Transverse colon (tissue), 4 donors: Measurements from ENCODE around the gene PCDHGA9. TPM values are rescaled to one million over a fixed set of nuclear protein-coding genes. Genes with fewer than 3 reads are reported as not detected.
"Not testable (repeated sequence)": the region's sequence is repeated elsewhere in the genome, so short reads cannot be mapped to it uniquely, and the experiment has no call there.

Experiments used
- DNase-seq: peaks from one replicate; pipeline ENCODE4 v3.0.0-alpha.2; 2019
- H3K27ac ChIP-seq, 4 donors: fragments of 200-600 bp; sonication (generic); 2 replicates each; pipeline ENCODE4 v1.5.1; 2016 to 2018; ENCODE audit warnings: inconsistent platforms in 4 of 4
- H3K27me3 ChIP-seq: fragments of 200-600 bp; sonication (generic); 2 replicates; pipeline ENCODE4 v1.5.1; 2017; ENCODE audit warnings: inconsistent platforms
- H3K36me3 ChIP-seq, 4 donors: fragments of 200-600 bp; sonication (generic); 2 replicates each; pipeline ENCODE4 v1.5.1; 2017 to 2019; ENCODE audit warnings: inconsistent platforms in 4 of 4
- H3K4me1 ChIP-seq, 4 donors: fragments of 200-600 bp; sonication (generic); 2 replicates each; pipeline ENCODE4 v1.5.1; 2017 to 2020; ENCODE audit warnings: inconsistent platforms in 4 of 4
- H3K4me3 ChIP-seq, 4 donors: fragments of 200-600 bp; sonication (generic); 1 replicate in 1 of 4; 2 replicates in 3 of 4; pipeline versions ENCODE4 v1.5.1 to v1.6.1; 2017 to 2019; ENCODE audit warnings: inconsistent platforms in 4 of 4
- H3K9me3 ChIP-seq, 2 donors: fragments of 200-600 bp; sonication (generic); 2 replicates each; pipeline ENCODE4 v1.5.1; 2017 to 2019; ENCODE audit warnings: inconsistent platforms in 2 of 2
- EP300 ChIP-seq: sonication (generic); formaldehyde crosslinking; IDR thresholded peaks from one replicate; pipeline ENCODE4 v1.6.1; 2017; ENCODE audit warnings: antibody characterized with exemption, low read depth
- POLR2A ChIP-seq: fragments of 450-650 bp; IDR thresholded peaks from one replicate; pipeline ENCODE4 v1.6.1; 2016; ENCODE audit warnings: antibody characterized with exemption, mild to moderate bottlenecking, moderate library complexity
- POLR2AphosphoS5 ChIP-seq, 3 donors: sonication (generic); formaldehyde crosslinking; IDR thresholded peaks; one replicate each; pipeline ENCODE4 v1.6.1; 2016; ENCODE audit warnings: antibody characterized with exemption in 3 of 3
- WGBS, 2 donors: methylation state at CpG; one replicate each; pipeline ENCODE4 v1.1.5; 2018; ENCODE audit warnings: low coverage in 1 of 2; 5-methylcytosine and 5-hydroxymethylcytosine counted together
- in situ Hi-C, 4 donors: fragments of 200-750 bp; cut with MboI; loops; one replicate each; pipeline versions ENCODE4 v1.15.0 to v1.15.1; 2017; ENCODE audit warnings: low sequenced_read_pairs in 3 of 4, low pct_ligation_motif_present in 1 of 4, low pct_unique_long_range_greater_than_20kb in 1 of 4
- intact Hi-C: fragments of 100-400 bp; cut with DNase I; formaldehyde crosslinking; loops from one replicate; pipeline ENCODE4 v1.15.1; 2023; ENCODE audit warnings: low total_unique reads
- total RNA-seq, 4 donors: library from RNA; depleted of rRNA; stranded (reverse); fragments of >200 nt; gene quantifications; one replicate each; pipeline ENCODE4 v1.1.0, GENCODE V29; 2016
- TF ChIP-seq, protein P1 (sequence below), 5 experiments: fragments of 200-600 bp in 3 of 5; fragments of 450-650 bp in 2 of 5; sonication (generic) in 3 of 5; IDR thresholded peaks; 1 replicate in 2 of 5; 2 replicates in 3 of 5; pipeline ENCODE4 v1.5.1; 2016 to 2017; ENCODE audit warnings: antibody characterized with exemption in 5 of 5, inconsistent platforms in 3 of 5, mild to moderate bottlenecking in 2 of 5, moderate library complexity in 1 of 5

The PCDHGA9 gene
- total RNA-seq, 4 donors from 2014 or later: 1.2 to 4.6 (median 3.4) TPM

DNA sequence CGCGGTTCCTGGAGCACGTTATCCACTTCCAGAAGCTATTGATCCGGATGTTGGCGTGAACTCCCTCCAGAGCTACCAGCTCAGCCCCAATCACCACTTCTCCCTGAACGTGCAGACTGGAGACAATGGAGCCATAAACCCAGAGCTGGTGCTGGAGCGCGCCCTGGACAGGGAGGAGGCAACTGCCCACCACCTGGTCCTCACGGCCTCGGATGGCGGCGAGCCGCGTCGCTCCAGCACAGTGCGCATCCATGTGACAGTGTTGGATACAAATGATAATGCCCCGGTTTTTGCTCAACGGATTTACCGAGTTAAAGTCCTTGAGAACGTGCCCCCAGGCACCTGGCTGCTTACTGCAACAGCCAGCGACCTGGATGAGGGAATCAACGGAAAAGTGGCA is 809 bp downstream of the PCDHGA9 start:
- Histone ChIP-seq H3K27ac (no peak overlapping the region), H3K9me3 (peaks cover 54 to 99% of the 10 kb centered on the region in 2 donors), H3K36me3 (no peaks in the 10 kb centered on the region), H3K27me3 (peaks cover 28% of the 10 kb centered on the region), H3K4me3 (peak overlapping the region in 1 of 4 donors; percentile 32), H3K4me1 (no peaks in the 10 kb centered on the region)
- TF ChIP-seq POLR2A (no peak), POLR2AphosphoS5 (IDR thresholded peaks at IDR 0.05) (no peak), EP300 (no peak)
- TF ChIP-seq, protein P1, sequence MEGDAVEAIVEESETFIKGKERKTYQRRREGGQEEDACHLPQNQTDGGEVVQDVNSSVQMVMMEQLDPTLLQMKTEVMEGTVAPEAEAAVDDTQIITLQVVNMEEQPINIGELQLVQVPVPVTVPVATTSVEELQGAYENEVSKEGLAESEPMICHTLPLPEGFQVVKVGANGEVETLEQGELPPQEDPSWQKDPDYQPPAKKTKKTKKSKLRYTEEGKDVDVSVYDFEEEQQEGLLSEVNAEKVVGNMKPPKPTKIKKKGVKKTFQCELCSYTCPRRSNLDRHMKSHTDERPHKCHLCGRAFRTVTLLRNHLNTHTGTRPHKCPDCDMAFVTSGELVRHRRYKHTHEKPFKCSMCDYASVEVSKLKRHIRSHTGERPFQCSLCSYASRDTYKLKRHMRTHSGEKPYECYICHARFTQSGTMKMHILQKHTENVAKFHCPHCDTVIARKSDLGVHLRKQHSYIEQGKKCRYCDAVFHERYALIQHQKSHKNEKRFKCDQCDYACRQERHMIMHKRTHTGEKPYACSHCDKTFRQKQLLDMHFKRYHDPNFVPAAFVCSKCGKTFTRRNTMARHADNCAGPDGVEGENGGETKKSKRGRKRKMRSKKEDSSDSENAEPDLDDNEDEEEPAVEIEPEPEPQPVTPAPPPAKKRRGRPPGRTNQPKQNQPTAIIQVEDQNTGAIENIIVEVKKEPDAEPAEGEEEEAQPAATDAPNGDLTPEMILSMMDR (IDR thresholded peaks at IDR 0.05): no peak
- DNase-seq: no peak
- in situ Hi-C loops (loop anchor here in 1 of 4 donors (10.0 kb wide), 1 partner anchor 161 kb away; no protein-coding TSS in a partner anchor), intact Hi-C loops (loop anchor here (10.0 kb wide), 1 partner anchor 121 kb away; no protein-coding TSS in a partner anchor)
- 40 to 57% methylated on average over 17 to 22 of the region's 22 CpGs for WGBS, 2 donors

DNA sequence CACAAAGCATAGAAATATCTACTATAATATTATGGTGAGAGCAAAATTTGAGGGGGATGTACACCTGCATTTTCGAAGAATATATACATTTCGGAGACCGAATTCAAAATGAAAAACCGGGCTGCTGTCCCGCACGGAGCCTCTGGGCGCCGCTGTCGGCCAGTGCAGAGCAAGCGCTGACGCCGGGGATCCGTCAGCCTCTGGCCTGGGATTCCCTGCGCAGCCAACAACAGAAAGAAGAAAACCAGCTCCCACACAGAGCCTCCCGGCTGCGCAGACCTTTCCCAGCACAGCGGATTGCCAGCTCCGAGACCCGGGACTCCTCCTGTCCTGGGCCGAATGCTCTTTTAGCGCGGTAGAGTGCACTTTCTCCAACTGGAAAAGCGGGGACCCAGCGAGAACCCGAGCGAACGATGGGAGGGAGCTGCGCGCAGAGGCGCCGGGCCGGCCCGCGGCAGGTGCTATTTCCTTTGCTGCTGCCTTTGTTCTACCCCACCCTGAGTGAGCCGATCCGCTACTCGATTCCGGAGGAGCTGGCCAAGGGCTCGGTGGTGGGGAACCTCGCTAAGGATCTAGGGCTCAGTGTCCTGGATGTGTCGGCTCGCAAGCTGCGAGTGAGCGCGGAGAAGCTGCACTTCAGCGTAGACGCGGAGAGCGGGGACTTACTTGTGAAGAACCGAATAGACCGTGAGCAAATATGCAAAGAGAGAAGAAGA is 5.4 kb downstream of the PCDHGA9 start, which contains the start of gene PCDHGB6:
Gene PCDHGB6 (plus strand): TSS at position 232 of the 716 bp plus-strand sequence. CDS start 182 bp downstream, at position 414.
- in situ Hi-C loops: loop anchor here in 1 of 4 donors (10.0 kb wide), 1 partner anchor 157 kb away; no protein-coding TSS in a partner anchor
- H3K27ac ChIP-seq, H3K36me3 ChIP-seq, H3K4me1 ChIP-seq: not testable (repeated sequence)
- TF ChIP-seq, protein P1 (IDR thresholded peaks at IDR 0.05): peak; percentile 32 to 42 (median 39)
- intact Hi-C loops: loop anchor here (10.0 kb wide), 1 partner anchor 117 kb away; no protein-coding TSS in a partner anchor
- Histone ChIP-seq H3K4me3 (peak within 1 kb of the TSS in 1 of 4 donors; percentile 37), H3K27me3 (peaks cover 29% of the 10 kb centered on the region), H3K9me3 (peaks cover 56 to 96% of the 10 kb centered on the region in 2 donors)
- 21 to 45% methylated on average over 9 to 51 of the region's 51 CpGs for WGBS, 2 donors
- DNase-seq: peak; percentile 26

DNA sequence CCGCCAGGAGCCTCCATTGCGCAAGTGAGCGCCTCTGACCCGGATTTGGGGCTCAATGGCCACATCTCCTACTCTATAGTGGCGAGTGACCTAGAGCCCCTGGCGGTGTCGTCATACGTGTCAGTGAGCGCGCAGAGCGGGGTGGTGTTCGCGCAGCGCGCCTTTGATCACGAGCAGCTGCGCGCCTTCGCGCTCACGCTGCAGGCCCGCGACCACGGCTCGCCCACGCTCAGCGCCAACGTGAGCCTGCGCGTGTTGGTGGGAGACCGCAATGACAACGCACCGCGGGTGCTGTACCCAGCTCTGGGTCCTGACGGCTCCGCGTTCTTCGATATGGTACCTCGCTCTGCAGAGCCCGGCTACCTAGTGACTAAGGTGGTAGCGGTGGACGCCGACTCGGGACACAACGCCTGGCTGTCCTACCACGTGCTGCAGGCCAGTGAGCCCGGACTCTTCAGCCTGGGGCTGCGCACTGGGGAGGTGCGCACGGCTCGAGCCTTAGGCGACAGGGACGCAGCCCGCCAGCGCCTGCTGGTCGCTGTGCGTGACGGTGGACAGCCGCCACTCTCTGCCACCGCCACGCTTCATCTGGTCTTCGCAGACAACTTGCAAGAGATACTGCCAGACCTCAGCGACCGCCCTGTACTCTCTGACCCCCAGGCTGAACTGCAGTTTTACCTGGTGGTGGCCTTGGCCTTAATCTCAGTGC is 7.2 kb downstream of the PCDHGA9 start:
- WGBS, 2 donors: 42 to 66% methylated on average over 4 to 51 of the region's 64 CpGs
- peaks cover 23% of the 10 kb centered on the region for H3K27me3 ChIP-seq
- no peak for DNase-seq
- in situ Hi-C loops: loop anchor here in 2 of 4 donors (10.0 kb wide), 2 partner anchors 145 to 155 kb away; no protein-coding TSS in a partner anchor
- no peak overlapping the region for H3K4me3 ChIP-seq
- H3K27ac ChIP-seq: no peak overlapping the region
- H3K9me3 ChIP-seq: peaks cover 50 to 94% of the 10 kb centered on the region in 2 donors
- TF ChIP-seq, protein P1 (IDR thresholded peaks at IDR 0.05): no peak
- TF ChIP-seq EP300: no peak
- TF ChIP-seq POLR2A: no peak
- TF ChIP-seq POLR2AphosphoS5 (IDR thresholded peaks at IDR 0.05): no peak
- H3K36me3 ChIP-seq: no peaks in the 10 kb centered on the region
- intact Hi-C loops: loop anchor here (10.0 kb wide), 2 partner anchors 115 to 155 kb away; no protein-coding TSS in a partner anchor
- H3K4me1 ChIP-seq: no peaks in the 10 kb centered on the region

DNA sequence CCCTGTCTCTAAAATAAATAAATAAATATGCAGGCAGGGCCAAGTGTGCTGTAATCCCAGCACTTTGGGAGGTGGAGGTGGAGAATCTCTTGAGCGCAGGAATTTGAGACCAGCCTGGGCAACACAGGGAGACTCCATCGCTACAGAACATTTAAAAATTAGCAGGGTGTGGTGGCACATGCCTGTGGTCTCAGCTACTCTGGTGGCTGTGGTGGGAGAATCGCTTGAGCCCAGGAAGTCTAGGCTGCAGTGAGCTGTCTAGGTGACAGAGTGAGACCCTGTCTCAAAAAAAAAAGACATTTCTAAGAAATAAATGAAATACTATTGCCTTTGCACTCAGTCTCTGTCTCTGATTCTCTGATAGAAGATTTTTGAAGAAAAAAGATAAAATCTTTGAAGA is 9.0 kb downstream of the PCDHGA9 start:
- intact Hi-C loops: loop anchor here (10.0 kb wide), 1 partner anchor 153 kb away; no protein-coding TSS in a partner anchor
- TF ChIP-seq EP300 (no peak), POLR2A (no peak), POLR2AphosphoS5 (IDR thresholded peaks at IDR 0.05) (no peak)
- TF ChIP-seq, protein P1 (IDR thresholded peaks at IDR 0.05): no peak
- H3K36me3 ChIP-seq: no peaks in the 10 kb centered on the region
- in situ Hi-C loops: loop anchor here in 1 of 4 donors (10.0 kb wide), 1 partner anchor 143 kb away; no protein-coding TSS in a partner anchor
- peaks cover 49 to 92% of the 10 kb centered on the region in 2 donors for H3K9me3 ChIP-seq
- no peaks in the 10 kb centered on the region for H3K4me1 ChIP-seq
- H3K27me3 ChIP-seq: peaks cover 19% of the 10 kb centered on the region
- no peak overlapping the region for H3K4me3 ChIP-seq
- WGBS, 2 donors: 62 to 76% methylated on average over 3 of the region's 3 CpGs
- DNase-seq: no peak
- no peak overlapping the region for H3K27ac ChIP-seq
